GM19099 (cell line): ENCODE measurements around the gene GABPA.

ENCODE experiments used
- POLR2A ChIP-seq: IDR thresholded peaks from 3 replicates; pipeline ENCODE4 v1.6.1; 2011; ENCODE audit warnings: low read depth; ENCODE audit not compliant: insufficient read length; ENCODE audit errors: extremely low read depth

GABPA gene

DNA sequence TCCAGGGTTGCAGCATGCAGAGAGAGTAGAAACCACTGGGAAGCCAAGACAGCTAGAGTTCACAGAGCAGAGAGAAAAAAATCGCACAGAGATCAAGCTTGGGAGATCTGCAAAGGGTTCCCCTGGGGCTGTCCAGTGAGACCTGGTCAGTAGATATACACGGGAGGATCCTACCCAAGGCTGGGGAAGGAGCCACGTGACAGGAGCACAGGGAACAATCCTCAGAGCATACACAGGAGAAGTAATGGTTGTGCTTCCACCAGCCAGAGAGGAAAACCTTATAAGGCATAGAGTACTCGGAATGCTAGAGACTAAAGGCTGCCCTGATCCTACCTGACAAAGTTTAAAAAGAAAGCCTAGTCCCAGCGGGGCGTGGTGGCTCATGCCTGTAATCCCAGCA, 53.9 kb downstream of the GABPA start:
- no peak for TF ChIP-seq POLR2A

DNA sequence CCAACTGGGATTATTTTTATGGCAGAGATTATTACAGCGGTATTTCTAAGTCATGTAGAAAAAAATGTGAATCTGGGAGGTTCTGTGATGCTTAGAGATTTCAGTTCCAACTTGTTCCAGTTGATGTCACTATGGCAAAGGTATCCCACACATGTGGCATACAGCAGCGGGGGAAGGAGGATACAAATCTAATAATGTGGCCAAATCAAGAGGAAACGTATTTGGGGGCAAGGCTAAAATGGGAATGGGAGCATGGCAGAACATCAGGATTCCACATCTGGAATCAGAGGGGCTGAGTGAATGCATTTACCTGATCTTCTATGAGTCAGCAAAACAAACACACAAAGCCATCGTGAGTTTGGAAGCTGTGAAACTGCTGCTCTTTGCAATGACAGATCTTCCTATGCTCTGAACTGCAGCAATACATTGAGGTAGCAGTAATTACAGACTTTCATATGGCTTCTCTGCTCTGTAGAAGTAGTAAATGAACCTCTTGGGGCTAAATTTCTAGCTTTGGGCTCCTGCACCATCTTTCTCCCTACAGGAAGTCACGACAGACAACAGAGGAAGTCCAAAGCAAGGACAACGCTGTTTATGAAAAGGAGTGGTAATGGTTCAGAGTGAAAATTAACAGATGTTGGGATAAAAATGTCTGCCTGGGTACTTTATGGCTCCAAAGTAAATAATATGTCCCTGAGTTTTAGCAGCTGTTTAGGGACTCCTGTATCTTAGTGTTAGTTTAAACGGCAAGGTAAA, 55.5 kb downstream of the GABPA start:
- no peak for TF ChIP-seq POLR2A

DNA sequence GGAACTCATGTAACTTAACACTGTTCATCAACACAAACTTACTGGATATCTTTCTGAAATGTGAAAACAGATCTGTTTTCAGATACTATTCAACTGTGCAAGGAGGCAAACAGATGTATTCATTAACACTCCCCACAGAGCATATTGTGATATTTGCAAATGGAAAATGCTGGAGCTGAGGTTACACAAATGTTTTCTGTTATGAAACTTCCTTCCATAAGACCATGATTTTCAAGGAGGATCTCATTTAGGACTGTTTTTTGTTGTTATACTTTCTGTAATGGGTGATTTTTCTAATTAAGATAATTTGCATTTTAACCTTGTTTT, 56.1 kb downstream of the GABPA start:
- no peak for TF ChIP-seq POLR2A

DNA sequence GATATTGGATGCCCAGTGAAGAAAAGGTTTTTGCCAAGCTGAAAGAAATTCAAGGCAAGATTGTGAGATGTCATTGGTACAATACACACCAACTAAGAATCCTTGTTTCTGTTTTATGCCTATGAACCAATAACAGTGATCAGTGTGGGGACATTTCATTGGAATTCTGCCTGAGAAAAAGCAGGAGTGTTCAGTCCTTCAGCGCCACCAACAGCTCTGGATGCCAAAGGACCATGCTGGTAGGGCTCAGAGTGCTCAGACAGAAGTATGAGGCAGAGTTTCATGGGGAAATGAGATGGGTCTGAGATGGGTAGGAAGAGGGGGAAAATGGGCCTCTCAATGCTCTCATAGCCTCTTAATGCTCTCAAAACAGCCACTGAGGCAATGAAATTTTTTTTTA, 56.5 kb downstream of the GABPA start:
- no peak for TF ChIP-seq POLR2A

DNA sequence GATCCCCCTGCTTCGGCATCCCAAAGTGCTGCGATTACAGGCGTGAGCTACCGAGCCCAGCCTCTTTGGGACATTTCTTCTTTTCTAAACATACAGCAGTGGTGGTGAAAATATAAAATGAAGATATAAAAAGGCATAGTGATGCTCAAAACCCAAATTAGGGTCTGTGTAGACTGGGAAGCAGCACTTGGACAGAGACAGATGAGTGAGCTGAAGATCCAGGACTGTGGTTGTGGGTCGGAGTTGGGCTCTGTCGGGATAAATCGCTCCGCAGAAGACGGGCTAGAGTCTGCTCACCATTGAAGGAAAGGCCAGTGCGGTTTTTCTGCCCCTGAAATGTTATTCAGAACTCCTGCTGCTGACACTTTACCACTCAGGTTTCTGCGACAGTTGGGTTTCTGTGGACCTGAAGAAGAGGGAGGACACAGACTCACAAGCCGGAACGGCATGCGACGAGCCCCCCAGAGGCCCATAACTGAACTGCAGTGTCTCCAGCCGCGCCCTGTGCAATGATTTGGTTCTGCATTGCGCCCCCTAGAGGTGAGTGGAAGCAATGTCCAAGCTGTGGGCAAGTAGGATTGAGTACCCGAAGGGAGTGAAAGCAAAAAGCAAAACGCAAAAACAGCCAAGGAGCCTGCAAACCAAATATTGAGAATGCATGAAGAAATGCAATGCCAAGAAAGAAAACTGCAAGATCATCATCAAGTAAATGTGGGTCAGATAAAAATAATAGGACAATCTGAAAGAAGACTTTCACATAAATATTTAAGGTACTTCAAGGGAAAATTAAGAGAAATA, 66.6 kb downstream of the GABPA start:
- TF ChIP-seq POLR2A: no peak

DNA sequence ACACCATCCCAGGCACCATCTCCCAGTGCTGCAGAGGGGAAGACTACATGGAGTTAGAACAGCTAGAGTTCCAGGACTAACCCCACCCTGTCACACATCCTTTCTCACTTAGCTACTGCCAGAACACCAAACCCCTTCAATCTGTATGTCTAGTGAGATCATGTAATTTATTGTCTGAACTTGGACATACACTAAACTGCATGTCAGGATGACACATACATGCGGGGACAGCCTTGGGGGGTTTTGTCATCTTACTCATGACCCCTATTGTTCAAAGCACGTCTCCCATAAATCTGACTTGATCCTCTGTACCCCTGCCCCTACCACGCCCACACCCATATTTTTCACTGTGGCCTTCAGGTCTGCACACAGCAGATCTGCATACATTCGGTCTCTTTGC, 71.3 kb downstream of the GABPA start:
- TF ChIP-seq POLR2A: no peak

DNA sequence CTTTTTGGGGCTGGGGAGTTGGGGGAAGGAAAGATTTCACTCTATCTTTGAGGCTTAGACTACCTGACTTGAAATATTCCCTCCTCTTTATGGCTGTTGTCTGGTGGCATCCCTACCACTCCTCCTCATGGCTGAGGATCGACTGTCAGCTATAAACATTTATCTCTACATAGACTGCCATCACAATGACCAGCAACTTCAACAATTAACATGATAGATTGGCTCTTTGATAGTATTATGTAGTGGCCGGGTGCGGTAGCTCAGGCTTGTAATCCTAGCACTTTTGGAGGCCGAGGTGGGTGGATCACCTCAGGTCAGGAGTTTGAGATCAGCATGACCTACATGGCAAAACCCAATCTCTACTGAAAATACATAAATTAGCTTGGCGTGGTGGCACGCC, 72.4 kb downstream of the GABPA start:
- no peak for TF ChIP-seq POLR2A

DNA sequence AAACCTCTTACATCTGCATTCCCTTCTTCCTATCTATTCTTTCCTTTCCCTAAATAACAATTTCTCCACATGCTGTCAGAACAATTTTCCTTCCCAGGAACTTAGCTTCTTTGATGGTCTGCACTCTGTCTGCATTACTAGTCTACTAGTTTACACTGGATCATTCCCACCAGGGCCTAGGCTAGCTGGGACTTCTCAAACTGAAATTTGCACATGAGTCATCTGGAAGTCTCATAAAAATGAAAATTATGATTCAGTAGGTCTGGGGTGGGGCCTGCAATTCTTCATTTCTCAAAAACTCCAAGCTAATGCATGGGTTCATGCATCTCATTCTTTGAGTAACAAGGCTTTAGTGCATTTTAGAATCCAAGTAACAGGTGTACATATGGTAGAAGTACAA, 74.2 kb downstream of the GABPA start:
- TF ChIP-seq POLR2A: no peak

DNA sequence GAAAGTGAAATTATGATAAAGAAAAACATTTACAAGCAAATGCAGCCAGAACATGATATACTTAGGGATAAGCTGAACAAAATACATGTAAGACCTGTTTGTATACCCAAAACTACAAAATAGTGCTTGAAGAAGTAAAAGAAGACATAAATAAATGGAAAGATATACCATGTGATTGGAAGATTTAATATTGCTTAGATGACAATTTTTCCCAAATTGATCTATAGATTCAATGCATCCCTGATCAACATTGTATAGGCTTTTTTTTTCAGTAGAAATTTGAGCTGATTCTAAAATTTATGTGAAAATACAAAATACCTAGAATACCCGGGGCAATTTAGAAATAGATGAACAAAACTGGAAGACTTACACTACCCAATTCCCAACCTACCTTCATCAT, 76.4 kb downstream of the GABPA start:
- no peak for TF ChIP-seq POLR2A

DNA sequence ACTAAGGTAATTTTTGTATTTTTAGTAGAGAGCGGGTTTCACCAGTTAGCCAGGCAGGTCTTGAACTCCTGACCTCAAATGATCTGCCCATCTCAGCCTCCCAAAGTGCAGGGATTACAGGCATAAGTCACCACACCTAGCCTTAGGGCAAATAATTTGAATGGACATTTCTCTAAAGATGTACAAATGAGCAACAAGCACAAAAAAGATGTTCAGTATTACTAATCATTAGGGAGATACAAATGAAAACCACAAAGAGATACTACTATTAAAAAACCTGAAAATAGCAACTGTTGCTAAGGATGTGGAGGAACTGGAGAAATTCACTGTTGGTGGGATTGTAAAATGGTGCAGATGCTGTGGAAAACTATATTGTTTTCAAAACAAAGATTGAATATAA, 79.1 kb downstream of the GABPA start:
- TF ChIP-seq POLR2A: no peak

DNA sequence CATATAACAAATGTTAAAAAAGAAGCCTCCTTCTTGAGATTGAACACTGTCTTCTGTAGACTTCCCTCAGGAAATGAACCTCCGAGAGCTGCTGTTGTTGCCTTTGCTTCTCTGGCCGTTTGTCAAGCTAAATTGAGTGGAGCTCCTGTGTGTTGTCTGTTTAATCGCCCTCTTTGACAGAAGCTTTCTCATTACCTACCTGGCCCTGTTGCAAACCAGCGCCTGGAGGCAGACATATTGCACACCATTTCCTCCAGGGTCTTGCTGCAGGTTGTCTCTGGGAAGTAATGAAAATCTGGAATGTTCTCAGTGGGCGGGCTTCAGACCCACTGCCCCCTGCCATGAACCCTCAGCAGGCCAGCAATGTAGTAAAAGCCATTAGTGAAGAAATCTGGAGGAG, 83.3 kb downstream of the GABPA start:
- no peak for TF ChIP-seq POLR2A

DNA sequence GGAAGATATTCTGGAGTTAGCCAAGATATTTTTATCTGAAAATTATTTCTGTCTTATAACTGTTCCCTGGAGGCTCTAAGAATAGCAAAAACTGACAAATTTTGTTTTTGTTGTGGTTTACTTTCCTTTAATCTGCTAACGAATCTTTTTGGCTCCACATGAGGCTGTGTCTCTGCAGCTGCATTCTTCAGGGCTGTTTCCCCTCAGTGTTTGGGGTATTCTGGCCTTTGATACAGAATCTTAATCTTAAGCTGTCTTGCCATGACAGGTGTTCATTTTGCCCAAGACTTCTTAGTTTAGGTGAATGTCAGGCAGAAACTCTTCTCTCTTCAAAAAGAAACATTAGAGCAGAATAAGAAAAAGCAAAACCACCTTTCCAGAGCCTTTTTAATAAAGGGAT, 83.8 kb downstream of the GABPA start:
- TF ChIP-seq POLR2A: no peak
